Measurements from ENCODE around the gene SFXN5.

SFXN5 gene

DNA sequence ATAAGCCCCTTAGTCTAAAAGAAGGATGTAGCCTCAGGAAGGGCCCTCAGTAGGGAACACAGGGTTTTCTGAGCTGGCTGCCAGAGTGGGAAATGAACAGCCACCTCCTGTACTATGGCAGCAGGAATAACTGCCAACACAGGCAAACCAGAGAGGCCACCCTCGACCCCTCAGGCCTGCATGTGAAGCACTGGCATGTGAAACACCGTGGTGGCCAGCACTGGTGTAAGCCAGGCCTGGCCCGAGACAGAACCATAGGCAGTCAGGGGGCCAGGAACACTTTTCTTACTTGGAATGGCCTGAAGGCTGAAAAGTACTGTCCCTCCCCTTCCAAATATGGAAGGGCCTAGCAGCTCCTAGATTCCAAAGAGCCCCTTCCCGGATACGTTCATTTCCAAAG lies 28.2 kb downstream of the SFXN5 start:
- peak; percentile 77 for DNase-seq

- DNase-seq, result no peak
These were observed 33.4 kb downstream of the SFXN5 start for GRCh38 chr2:73037947-73038585.

GRCh38 chr2:73036766-73037165 lies 34.7 kb downstream of the SFXN5 start:
- DNase-seq, result no peak

DNA sequence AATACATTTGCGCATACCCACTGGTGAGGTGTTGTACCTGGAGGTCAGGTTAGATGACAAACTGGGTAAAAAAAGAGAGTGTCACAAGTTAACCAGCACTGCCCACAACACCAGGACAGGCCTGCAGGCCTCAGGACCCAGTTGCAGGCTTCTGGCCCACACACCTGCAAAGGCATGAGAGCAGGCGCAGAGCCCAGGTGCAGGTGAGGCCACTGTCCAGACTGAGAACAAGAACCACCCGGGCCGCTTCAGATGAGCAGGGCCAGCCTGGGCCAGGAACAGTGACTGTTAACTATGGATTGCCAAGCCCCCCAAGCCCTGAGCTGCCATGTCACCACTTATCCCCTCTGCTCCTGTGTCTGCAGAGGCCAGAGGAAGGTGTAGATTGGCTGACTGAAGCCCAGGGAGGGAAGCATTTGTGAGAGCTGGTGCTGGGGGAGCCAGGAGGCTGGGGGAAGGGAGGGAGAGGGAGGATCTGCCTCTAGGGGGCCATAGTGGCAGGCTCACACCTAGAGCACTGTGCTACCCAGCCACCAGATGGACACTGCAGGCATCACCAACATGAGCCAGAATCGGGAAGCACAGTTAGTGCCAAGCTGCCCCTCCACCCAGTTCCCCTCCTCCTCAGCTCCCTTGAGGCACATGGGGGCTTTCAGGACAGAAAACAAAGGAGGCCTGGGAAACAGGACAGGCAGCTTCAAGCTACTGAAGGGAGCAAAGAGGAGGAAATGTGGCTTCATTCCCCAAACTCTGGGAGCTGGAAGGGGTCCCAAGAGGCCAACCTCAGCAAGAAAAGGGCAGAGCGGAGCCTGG lies 35.4 kb downstream of the SFXN5 start:
- peak; percentile 62 for DNase-seq

GRCh38 chr2:73034661-73035375 lies 36.7 kb downstream of the SFXN5 start:
- DNase-seq, result no peak

- DNase-seq, result no peak
These were observed 37.6 kb downstream of the SFXN5 start for GRCh38 chr2:73033766-73034381.

DNA sequence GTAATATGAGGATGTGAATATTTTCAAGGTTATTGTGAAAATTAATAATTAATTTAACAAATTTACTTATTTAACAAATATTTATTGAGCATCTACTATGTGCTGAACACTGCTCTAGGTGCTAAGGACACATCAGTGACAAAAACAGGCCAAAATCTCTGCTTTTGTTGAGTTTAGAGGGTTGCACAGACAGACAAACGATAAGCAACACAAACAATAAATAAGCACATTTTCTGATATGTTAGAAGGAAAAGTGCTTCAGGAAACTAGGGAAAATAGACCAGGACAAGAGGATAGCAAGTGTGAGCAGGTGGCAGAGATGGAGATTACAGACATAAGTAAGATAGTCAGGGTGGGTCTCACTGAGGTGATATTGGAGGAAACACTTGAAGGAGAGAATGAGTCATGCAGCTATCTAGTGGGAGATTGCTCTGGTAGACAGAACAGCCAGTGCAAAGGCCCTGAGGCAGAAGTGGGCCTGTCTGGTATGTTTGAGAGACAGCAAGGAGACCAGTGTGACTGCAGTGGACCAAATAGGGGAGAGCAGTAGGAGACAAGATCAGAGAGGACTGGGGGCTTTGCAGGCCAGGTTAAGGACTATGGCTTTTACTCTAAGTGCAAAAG lies 38.3 kb downstream of the SFXN5 start:
- DNase-seq, result peak; percentile 77

GRCh38 chr2:73032702-73033097 lies 38.8 kb downstream of the SFXN5 start:
- no peak for DNase-seq

GRCh38 chr2:73031725-73032701 lies 39.5 kb downstream of the SFXN5 start:
- no peak for DNase-seq

- no peak for DNase-seq
These were observed 40.3 kb downstream of the SFXN5 start for GRCh38 chr2:73031095-73031678.

GRCh38 chr2:73028841-73029240 lies 42.7 kb downstream of the SFXN5 start:
- DNase-seq, result no peak

GRCh38 chr2:73027340-73027739 lies 44.2 kb downstream of the SFXN5 start:
- no peak for DNase-seq

DNA sequence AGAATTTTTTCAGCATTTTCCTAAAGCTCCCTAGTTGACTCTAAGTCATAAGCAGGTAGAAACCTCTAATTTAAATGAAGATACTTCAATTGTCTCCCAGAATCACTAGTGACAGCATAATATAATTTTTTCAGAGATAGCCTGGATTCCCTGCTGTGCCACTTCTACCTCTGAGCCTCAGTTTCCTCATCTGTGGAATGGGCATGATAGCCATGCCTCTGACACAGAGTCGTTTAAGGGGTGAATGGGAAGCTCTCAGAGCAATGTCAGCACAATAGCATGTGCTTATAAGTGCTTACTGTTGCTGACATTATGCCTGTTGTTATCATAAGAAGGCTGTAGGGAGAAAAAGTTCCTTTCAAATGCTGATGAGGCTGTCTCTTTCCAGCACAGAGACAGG lies 48.0 kb downstream of the SFXN5 start:
- DNase-seq, result no peak

DNA sequence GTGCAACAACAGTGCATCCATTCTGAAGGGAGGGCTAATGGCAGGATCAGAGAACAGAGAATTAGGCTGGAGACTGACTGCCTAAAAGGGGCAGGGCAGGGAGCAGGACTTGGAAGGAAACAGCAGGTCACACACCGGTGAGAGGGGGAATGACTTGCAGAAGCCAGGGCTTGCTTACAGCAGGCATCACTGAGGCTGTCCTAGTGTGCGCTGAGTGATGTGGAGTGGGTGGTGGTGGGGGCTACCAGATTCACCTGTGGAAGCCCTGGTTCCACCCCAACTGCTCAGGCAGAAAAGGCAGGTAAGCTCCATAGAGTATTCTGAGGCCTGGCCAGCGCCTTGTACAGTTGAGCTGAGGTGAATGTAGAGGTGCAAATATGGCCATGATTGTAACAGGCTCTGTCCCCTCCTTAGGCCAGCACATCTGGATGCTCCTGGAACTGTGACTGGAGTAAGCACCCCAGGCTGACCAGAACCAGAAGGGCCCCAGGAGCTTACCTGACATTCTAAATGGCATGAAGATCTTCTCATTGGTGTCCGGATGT lies 49.4 kb downstream of the SFXN5 start:
- no peak for DNase-seq

GRCh38 chr2:73021371-73022010 lies 50.0 kb downstream of the SFXN5 start:
- DNase-seq, result no peak

GRCh38 chr2:73020657-73021370 lies 50.7 kb downstream of the SFXN5 start:
- peak; percentile 81 for DNase-seq

GRCh38 chr2:73020306-73020656 lies 51.2 kb downstream of the SFXN5 start:
- no peak for DNase-seq

GRCh38 chr2:73018188-73018825 lies 53.2 kb downstream of the SFXN5 start:
- no peak for DNase-seq

DNA sequence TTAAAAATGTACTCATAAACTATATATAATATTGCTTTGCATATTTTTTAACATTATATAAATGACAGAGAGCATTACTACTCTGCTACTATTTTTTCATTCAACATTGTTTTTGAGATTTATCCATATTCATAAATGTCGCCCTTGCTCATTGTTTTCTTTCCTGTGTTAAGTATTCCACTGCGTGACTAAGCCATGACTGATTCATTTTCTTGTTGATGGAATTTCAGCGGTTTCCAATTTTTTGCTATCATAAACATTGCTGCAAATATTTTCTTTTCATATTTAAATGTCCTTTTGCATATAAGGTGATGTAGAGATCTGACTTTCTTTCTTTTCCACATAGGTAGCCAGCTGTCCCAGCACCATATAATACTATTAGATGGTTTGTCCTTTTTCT lies 57.6 kb downstream of the SFXN5 start:
- no peak for DNase-seq
